ENCODE results near the gene UNC13C.

The UNC13C gene

DNA sequence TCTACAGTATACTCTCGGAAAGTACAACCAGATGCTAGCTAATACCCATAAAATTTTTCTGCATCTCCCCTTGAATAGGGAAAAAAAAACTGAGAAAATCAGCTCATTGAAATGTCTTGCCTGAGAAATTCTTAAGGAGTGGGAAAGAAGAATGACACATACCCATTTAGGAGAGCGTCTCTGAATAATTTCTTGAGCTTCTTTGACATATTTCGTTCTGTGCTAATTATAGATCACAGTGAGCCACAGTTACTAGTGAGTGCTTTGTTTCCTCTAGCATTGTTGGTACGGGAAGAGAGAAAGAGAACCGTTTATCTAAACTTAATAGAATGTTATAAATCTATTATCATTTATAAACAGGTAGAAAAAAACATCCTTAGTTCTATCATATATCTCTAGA is 588.4 kb downstream of the UNC13C start:
- no peak for DNase-seq (ENCODE audit: low read depth in 3 of 3)

DNA sequence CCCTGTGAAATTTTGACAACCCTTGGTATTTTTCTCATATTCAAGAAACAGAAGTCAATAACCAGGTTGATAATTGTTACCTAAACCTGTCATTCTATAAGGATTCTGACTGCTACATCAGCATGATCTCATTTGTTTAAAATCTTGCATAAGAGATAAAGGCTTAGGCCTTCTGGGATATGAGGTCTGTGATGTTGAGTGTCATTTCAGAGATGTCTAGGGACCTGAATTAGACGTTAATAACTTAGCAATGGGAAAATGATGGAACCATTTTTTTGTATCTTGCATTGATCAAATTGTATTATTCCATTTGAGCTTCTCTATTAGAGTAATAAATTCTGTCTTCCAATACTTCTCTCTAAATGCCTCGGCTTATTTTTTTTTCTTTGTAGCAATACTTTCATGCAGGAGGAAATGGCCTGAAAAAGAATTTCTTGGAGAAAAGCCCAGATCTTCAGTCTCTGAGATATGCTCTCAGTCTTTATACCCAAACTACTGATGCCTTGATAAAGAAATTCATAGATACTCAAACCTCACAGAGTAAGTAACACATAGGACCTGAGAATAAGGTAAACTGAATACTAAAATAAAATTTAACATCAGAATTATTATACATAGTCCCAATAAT is 589.3 kb downstream of the UNC13C start:
- DNase-seq (ENCODE audit: low read depth in 3 of 3) = no peak

DNA sequence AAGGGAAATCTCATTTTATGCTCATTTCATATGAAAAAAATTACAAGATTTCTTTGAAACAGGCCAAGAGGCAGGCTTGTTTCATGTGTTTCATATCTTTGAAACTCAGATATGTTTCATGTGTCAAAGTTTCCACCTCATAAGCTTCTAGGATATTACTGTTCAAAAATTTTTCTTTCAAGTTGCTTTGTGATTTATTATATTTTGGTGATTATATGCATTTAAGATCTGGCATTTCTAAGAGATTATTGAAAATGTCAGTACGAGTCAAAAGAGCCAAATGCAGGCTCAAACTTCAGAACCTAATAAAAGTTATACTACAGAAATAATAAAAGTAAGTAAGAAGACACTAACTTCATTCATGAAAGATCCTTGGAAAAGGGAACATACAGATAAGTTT is 590.1 kb downstream of the UNC13C start:
- no peak for DNase-seq (ENCODE audit: low read depth in 3 of 3)

DNA sequence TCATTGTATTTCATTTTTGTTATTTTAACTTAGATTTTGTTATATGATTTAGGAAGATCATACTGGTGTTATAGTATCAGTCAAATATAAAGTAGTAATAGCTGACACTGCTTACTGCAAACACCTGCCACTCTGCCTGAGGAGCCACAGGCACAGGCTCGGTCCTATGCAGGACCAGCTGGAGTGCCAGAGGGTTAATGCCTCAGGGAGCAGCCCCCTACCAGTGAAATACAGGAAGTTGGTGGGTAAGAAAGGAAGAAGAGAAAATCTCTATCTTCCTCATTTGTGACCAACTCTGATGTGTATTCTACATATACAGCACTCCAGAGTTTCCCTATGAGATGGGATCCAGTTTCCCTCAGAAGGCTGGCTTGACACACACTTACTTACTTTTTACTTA is 593.3 kb downstream of the UNC13C start:
- no peak for DNase-seq (ENCODE audit: low read depth in 3 of 3)

DNA sequence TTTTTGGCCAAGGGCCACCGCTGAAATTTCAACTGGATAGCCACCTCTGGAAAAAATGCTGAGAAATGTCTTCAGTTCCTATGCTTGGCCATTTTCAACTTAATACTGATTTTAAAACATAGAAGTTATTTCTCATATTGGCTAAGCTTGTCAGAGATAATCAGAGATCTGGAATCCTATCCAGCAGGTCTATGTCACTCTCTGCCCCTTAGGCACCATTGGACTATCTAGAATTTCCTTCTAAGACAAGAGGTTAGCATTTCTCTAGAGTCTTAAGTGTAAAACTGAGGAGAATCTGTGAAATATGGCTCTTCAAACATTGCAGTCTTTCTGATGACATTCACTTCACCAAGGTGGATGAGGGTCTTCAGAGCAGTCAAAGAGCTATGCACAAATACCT is 597.3 kb downstream of the UNC13C start:
- no peak for DNase-seq (ENCODE audit: low read depth in 3 of 3)

DNA sequence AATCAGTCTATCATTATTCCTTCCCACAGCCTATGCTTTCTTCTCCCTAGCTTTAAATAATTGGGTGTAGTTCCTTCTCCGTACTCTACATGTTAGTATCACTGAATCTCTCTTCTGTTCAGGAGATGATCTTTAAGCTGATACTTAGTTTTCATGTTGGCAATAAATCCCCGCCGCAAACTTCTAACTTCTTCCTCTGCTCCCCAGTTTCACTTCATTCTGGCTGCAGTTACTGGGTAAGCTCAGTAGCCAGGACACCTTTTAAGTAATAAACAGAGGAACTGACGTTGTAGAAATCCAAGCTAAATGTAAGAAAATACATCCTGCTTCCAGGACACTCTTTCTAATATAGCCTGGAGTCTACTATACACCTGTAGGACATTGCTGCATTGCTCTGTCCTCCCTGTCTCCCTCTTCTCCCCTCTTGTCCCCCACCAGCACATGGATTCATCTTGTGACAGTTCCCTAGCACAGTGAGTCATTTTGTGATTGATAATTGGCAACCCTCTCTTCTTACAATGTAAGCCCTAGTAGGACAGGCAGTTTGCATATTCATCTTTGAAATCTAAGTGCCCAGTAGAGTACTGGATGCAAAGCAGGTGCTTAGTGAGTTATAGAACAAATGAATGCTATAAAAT is 598.2 kb downstream of the UNC13C start:
- DNase-seq (ENCODE audit: low read depth in 3 of 3) = no peak

DNA sequence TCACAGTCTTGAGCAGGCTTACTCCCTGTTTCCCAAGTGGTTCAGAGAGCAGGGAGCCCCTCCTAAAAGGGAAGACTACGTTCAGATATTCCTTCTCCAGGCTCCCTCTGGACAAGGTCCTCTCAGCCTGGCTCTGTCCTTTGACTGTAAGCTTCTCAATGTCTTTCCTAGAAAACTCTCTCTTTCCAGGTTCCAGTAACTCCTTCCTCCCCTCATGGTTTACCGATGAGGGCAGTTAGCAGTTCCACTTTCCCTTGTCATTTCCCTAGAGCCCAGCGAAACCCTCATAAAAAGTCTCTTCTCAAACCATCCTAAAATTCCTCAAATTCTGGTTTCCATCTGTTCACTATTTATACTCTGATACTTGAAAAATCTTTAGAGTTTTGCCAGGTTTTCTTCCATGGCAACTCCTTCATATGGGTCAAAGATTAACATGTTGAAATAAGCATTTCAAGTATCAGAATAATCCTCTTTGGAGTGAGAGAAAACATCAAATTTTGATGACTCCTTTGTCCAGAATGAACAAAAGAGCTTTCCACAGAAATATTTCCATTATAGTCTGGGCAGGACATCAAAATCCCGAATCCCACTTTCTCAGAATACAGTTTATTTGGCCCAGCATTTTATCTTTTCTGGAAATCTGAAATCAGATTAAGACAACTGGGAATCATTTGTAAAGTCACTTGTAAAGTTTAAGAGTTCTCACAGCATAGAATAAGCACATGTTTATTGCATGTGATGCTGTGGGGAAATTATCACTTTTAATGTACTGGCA is 599.4 kb downstream of the UNC13C start:
- DNase-seq (ENCODE audit: low read depth in 3 of 3) = no peak

DNA sequence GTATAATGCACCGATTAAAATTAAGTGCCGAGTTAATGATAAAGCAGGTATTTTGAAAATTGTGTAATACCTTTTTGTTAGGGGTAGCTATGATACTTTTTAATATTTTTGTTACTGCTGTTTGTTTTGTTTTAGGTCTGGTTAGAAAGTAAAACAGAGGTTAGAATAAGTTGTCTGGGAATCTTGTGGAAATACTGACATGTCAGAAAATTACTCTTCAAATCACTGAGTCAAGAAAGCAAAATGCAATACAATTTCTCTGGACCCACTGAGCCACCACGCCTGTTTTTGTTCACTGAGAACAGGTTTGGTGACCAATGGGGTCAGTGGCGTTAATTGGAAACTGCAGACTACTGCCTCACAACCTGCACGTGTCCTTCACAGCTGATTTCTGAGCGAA is 601.6 kb downstream of the UNC13C start:
- no peak for DNase-seq (ENCODE audit: low read depth in 3 of 3)

DNA sequence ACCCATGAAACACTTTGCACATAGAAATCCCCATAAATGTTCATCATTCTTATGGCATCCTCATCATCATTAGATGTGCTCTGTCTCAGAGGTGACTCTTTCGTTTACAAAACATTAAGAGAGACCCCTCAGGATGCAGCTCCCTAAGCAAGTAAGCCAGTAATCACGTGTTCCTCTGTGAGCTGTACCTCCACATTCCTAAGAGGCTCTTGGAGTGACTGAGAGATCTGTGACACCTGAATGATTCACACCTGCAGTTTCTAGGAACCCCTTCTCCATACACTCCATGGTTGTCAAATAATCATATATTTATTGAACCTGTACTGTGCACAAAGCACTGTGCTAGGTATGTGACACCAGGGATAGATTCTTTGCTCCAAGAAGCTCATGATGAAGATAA is 602.4 kb downstream of the UNC13C start:
- no peak for DNase-seq (ENCODE audit: low read depth in 3 of 3)

DNA sequence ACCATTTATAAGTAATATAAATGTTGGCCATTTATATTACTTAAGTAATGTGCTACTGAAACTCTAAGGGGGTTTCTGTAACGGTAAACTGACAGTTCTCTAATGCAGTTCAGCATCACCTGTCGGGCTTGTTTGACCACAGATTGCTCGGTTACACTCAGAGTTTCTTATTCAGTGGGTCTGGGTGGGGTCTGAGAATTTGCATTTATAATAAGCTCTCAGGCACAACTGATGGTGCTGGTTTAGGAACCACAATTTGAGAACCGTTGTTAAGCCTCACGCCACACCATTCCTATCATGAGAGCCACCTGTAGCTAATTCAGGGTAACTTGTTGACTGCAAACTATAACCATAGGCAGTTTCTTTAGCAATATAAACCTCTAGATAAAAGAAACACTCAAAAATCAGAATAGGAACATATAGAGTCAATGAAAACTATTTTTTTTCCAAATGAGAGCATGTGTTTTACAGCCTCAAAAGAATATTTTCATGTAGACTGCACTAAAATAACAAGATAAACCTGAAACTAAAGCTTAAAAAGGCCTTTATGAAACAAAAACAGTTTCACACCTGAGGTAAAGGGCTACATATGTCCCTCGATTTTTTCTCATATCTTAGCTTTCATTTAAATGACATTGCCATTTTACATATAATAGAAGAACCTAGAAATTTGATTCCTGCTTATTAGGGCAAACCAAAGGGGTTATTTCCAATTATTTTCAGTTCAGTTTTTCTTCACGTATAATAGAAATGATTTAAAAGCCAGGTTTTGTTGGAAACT is 604.8 kb downstream of the UNC13C start:
- no peak for DNase-seq (ENCODE audit: low read depth in 3 of 3)

DNA sequence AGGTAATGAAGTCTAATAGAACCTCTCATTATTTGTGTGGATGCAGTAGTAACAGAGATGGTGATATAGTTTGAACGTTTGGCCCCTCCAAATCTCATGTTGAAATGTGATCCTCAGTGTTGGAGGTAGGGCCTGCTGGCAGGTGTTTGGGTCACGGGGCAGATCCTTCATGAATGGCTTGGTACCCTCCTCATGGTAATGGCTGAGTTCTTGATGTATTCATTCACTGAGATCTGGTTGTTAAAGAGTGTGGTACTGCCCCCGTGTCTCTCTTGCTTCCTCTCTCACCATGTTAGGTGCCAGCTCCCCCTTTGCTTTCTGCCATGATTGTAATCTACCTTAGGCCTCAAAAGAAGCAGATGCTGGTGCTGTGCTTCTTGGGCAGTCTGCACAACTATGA is 606.8 kb downstream of the UNC13C start:
- no peak for DNase-seq (ENCODE audit: low read depth in 3 of 3)

DNA sequence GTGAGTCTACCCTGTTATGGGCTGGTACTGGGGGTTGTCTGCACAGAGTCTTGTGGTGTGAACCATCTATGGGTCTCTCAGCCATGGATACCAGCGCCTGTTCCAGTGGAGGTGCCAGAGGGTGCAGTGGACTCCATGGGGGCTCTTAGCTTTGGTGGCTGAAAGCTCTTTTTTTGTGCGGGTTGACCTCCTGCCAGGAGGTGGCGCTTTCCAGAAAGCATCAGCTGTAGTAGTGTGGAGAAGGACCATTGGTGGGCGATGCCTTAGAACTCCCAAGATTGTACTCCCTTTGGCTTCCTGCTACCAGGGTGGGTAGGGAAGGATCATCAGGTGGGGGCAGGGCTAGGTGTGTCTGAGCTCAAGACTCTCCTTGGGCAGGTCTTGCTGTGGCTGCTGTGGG is 615.9 kb downstream of the UNC13C start:
- no peak for DNase-seq (ENCODE audit: low read depth in 3 of 3)

DNA sequence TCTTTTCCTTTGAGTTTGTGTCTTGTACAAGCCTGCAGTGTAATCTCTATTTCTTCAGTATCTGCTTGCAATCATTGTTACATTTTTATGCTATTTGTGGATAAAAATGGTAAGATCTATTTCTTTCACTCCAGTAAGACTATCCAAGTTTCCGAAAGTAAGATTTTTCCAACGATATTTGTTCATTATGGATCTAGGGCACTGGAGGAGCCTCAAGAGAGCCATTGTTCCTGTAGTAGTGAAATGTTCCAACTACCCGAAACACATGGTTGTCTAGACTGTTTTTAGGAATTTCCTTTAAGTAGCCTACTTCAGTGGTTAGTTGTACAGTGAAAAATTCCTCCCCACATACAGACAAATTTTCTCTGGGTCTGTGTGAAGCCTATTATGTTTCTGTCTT is 621.1 kb downstream of the UNC13C start:
- DNase-seq (ENCODE audit: low read depth in 3 of 3) = no peak

DNA sequence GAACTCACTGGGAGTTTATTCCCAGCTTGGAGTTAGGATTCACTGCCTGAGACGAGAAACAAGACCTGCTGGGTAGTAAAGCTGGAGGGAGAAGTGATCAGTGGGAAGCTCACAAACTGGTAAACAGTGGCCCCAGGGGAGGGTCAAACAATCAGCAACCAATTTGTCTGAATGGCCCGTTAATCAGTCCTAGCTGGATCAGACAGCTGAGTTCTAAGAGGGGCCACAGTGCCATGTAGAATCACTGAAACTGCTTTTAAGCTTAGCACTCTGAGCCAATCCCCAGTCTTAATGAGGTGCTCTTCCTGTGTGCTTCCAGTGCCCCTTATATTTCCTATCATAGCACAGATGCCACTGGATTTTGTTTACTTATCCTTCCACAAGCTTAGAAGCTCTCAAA is 626.8 kb downstream of the UNC13C start:
- DNase-seq (ENCODE audit: low read depth in 3 of 3) = no peak

DNA sequence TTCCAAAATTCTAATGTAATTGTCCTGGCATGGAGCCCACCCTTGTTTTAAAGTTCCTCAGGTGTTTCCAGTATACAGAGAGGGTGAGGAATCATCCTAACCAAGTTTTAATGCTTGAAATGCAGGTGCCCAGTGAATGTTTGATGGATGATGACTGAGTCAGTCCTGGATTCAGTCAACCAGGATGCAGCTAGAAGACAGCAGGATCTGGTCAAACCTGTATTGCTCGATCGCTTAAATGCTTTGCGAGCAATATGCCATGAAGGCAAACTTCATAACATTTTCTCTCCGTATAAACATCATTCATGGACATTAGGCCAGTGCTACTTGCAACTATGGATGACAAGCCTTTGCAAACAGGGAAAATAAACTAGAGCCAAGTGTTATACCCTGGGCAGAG is 627.3 kb downstream of the UNC13C start:
- no peak for DNase-seq (ENCODE audit: low read depth in 3 of 3)

DNA sequence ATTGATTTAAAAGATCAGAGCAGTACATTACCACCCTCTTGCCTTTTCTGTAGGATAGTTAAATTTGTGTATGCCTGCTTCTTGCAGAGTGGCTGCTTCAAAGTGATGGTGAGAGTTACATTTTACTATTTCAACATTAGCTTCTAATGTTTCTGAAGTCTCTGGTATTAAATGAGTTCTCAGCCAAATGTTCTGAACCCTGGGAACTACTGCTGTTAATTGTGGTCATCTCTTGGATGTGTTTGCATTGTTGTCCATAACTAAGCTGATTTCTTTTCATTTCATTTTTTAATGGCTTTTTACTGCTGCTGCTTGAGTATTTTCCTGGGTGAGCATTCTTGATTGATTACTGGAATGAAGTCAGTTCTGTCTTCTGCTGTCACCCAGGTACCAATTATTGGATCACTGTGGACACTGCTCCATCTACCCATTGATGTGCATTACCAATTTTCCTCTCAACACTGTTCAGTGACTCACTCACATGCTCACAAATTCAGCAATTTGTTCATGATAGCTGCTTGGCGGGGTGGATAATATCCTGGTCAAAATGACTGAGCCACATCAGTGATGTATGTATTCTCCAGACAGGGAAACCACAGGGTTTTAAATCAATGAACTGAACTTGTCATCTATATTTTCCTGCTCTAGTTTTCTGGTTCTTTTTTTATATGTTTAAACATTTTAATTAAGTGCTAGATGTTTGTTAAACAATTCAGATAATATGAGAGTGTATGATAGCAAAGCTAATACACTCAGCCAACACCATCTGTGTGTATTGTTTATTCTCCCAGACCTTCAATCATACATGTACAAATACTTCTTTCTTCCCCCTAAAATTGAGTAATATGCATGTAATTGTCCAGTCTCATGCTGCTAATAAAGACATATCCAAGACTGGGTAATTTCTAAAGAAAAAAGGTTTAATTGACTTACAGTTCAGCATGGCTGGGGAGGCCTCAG is 630.9 kb downstream of the UNC13C start:
- no peak for DNase-seq (ENCODE audit: low read depth in 3 of 3)

DNA sequence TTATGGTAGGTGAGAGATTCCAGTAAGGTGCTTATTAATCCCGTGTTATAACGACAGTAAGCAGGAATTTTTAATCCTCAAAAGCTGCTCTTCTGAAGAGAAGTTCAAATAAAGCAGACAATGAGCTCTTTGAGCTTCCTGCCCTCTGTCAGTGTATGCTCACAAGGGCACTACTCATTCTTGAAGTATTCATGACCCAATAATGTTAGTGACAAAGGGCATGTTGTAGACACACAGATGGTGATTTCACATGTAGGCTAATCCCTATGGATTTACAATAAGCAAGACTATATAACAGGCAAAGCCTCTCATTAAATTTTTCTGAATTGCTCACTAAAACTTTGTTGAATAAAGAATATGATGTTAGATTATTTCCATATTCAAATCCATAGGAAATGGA is 639.9 kb downstream of the UNC13C start:
- DNase-seq (ENCODE audit: low read depth in 3 of 3) = no peak

DNA sequence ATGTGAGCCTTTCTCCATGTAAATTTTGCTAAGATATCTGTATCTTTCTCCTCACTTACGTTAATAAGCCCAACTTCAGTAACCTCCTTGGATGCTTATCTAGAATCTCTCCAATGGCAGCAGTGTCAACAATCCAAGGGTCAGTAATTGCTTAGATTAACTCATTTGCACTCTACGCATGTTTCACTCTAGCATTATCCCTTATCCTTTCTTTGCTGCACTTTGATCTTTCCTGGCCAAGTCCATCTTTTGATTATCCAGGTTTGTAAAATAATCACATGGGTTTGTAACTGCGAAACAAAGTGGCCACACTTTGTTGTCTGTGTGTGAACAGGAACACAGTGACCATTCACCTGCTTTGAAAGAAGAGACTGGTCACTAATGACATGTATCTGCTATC is 640.9 kb downstream of the UNC13C start:
- no peak for DNase-seq (ENCODE audit: low read depth in 3 of 3)

DNA sequence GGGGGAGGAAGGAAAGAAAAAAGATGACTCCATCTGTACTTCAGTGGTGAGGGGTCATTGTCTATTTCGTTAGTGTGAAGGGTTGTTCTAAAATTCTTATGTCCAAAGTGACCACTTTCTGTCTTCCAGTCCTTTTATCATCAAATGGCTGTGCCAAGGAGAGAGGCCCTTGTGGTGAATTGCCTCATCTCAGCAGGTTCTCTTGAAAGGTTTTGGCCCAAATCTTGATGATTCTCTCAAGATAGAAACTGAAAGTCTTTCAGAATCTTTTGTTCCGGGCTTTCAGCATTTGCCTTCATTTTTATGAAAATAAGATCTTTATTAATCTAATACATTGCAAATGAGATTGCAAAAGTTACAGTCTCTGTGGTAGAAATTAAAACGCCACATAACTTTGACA is 642.7 kb downstream of the UNC13C start:
- DNase-seq (ENCODE audit: low read depth in 3 of 3) = no peak

DNA sequence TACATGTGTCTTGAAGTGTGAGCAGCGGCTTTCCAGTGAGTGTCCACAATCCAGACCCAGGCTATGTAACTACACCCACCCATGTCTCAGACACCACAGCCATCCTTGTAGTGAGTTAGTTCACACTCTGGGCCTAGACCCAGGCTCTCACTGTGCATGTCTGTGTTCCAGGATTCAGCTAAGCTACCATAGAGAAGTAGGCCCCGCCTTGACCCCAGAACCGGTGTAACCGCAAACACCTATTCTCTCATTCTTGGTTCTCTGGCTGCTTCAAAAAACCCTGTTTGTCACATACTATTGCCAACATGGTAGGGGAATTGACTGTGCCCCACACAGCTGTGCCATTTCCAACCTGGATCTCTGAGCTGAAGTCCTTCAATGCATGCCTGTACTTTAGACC is 657.9 kb downstream of the UNC13C start:
- DNase-seq (ENCODE audit: low read depth in 3 of 3) = no peak

DNA sequence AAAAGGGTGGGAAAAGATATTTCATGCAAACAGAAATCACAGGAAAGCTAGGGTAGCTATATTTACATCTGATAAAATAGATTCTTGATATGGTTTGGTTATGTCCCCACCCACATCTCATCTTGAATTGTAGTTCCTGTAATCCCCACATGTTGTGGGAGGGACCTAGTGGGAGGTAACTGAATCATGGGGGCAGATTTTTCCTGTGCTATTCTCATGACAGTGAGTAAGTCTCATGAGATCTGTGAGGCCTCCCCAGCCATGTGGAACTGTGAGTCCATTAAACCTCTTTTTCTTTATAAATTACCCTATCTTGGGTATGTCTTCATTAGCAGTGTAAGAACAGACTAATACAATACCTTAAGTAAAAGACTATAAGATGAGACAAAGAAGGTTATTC is 660.4 kb downstream of the UNC13C start:
- DNase-seq (ENCODE audit: low read depth in 3 of 3) = no peak

Data from stimulated activated CD4-positive, alpha-beta T cell treated with anti-CD3 and anti-CD28 coated beads, TNF-alpha, amount 100 ng/mL, for 24 hours (primary cell).